NCI-H146 treated with DMSO at 0.1 percent for 48 hours (cell line): ENCODE measurements around the gene RGL1.

Experiments used
- DNase-seq: peaks from one replicate; lab custom pipeline; 2025; ENCODE audit not compliant: unreplicated experiment; lab: John Stamatoyannopoulos, UW

The RGL1 gene

GRCh38 chr1:183885142-183885735 lies 80.3 kb downstream of the RGL1 start:
- DNase-seq = no peak

GRCh38 chr1:183886083-183886828 lies 81.3 kb downstream of the RGL1 start:
- DNase-seq = no peak

GRCh38 chr1:183886853-183887252 lies 81.9 kb downstream of the RGL1 start:
- no peak for DNase-seq

DNA sequence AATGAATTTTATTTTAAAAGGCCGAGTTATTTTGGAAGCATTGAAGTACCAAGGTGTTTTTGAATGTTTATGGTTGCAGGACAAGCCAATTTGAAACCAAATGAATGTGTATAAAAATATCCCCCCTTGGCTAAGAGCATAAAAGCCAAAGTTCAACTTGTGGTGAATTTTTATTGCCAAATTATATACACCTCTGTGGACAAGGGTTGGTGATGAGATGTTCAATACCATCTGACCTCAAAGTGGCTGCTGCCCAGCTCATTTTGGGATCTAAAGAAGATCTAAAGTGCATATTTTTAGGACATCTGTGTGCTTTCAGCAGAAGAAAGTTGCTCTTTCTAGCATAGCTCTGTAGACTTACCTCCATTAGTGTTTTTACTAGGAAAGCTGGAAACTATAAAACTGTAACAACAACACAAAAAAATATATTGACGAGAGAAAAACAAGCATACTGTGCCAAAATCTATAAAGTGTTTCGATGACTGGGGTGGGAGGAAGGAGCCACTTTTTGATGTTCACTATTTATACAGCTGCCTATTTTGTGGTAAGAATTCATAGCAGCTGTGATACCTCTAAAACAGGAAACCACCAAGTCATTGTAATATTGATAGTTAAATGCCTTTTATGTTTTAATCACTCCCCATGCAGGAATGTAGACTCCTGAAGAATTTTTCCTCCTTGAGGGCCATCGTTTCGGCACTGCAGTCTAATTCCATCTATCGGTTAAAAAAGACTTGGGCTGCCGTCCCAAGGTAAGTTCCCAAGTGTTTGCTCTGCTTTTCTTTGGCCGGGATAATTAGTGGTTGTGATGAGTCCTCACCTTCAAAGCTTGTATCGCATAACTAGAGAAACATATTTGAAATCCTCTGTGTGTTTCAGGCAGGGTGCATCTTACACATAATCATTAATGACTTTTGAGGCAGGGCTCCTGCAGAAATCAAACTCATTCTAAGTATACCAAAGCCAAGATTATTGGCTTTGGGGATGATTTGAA lies 83.2 kb downstream of the RGL1 start:
- no peak for DNase-seq

DNA sequence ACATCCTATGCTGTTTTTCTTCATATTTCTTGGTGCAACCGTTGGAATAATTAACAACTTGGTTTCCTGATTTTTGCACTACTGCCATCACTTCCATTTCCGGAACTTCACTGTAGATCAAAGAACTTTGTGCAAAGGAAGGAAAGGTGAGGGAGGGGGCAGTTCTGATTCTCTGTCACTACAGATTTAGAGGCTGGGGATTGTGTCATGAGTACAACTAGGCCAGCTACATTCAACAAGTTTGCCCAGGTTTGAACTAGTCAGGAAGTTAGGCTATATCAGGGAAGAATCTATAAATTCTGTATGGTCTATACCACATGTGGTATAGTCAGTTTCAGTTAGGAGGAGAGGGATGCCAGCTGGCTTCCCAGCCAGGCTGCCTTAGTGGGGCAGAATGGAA lies 84.2 kb downstream of the RGL1 start:
- DNase-seq = no peak

DNA sequence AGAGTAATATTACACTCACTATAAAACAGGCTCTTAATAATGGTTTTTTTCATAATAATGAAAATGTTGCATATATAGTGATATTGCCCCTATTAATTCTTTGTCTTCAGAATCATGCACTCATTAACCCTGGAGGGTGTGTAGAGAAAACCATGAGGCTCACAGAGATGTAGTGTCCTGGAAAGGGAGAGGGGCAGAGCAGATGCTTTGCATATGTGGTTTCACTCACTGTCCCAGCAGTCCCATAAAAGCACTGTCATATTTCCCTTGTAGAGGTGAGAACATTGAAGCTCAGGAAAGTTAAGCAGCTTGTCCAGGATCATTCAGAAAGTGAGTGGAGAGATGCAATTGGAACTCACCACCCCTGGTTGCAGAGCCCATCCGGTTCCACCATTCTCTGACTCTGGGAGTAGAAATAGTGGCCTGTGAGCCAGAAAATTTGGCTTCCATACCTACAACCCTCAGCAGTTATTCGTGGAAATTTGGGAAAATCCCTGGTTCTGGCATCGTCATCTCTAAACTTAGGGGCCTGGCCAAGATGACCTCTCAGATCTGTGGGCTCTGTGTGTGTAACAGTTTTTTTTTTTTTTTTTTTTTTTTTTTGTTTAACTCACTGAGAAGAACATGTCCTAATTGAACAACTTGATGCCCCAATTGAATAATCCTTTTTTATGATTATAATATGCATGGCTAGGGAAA lies 86.4 kb downstream of the RGL1 start:
- no peak for DNase-seq

- no peak for DNase-seq
These were observed 87.5 kb downstream of the RGL1 start for GRCh38 chr1:183892351-183892793.

- DNase-seq = no peak
These were observed 88.8 kb downstream of the RGL1 start for GRCh38 chr1:183893561-183894289.

DNA sequence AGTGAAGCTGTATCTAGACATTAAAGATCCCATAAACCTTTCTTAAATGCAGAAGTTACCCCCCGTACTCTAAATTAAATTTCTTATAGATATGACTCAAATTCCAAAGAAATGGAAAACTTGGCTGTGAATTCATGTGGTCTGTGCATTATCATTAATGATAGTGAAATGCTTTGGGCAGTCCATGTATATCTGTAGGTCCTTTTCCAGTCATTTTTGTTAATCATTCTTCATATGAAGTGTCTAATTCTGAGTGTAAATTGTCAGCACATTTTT lies 89.3 kb downstream of the RGL1 start:
- DNase-seq = no peak

DNA sequence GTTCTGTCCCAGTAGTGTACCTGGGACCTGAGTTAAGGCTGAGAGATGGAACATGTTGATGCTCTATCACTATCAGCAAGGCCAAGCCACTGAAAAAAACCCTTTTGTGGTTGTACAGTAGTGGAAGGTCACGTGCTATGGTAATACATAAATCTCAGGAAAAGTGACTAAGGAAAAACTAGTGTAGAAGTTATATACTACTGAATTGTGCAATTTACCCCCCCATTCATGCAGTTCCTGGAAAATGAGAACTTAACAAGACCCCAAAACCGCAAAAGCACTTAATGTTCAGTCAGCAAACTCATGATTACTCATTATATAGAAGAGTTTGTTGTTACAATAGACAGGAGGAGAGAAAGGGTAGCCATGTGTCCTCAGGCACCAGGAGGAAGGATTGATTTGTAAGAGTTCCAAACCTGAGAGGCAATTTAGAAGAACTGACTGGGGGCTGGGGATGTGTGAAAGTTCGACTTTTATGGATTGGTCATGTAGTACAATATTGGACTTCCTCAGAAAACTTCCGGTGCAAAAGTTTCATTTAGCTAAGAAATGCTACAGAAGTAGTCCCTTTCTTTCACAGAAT lies 91.6 kb downstream of the RGL1 start:
- DNase-seq = no peak

DNA sequence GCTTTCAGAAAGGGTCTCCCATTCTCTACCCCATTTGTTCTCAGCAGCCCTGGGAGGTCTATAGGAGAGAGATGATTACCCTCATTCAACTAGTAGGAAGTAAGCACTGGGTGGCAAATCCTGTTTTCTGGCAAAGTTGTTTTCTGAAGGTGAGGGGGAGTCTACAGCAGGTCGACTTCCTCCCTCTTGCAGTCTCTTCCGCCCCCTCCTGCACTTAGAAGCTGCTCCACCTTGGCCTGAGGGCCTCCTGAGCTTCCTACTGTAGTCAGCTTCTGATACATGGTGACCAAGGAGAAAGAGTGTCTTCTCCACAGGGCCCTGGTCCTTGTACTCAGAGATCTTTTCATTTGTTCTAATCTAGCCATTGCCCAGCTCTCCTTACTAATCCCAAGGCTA lies 93.1 kb downstream of the RGL1 start:
- DNase-seq = no peak

DNA sequence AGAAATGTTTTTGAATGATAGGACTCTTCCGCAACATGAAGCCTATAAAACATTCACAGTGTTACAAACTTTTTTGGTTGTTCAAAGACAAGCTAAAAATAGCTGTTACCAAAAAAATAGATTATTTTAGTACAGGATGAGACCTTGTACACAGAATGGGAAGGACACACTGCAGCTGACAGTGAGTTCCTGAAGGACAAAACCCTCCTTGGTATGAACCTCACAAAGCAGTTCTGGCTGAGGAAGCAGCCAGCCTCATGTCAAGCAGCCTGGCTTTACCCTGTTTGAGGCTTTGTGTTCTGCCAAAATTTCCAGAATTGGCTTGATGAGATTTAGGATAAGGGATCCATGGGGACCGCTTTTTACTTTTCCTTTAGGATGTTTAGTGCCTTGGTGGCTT lies 93.7 kb downstream of the RGL1 start:
- DNase-seq = no peak

DNA sequence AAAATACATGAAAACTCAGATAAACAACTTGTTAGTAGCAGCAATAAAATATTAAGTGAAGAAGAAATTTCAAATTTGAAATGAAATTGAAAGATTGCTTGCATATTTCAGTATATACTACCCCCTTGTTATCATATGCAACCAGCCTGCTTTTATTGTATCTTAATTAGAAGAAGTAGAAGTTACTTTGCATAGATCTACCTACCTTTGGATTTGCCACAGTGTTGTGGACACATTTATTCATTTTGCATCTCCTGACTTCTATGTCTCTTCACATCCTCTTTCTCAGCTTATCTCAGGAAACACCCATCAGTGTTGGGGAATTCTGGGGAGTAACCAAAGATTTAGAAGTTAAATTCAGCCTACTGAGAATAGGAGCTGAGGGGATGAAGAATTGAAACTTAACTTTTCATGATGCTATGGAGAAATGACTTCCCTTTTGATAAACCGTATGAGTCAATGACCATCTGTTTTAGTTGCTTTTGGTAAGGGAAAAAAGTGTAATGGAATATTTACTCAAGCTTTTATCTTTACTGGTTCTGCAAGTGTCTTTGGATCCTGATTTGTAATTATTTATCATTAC lies 96.9 kb downstream of the RGL1 start:
- DNase-seq = no peak

DNA sequence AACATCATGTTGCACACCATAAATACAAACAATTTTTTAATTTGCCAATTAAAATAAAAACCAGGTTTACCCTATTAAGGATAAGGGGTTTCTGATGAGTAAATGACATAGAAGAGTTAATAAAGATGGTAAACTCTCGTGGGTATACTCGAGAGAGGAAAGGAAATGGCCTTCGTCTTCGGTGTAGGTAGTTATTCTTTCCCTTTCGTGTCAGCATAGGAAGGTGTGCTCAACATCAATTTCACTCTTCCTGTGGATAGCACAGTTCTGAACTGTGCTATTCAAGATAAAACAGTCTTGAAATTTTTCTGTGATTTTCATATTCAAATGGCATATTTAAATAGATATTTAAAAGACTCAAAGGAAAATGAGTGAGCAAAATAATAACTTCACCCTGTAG lies 98.2 kb downstream of the RGL1 start:
- DNase-seq = no peak

GRCh38 chr1:183905508-183906113 lies 100.7 kb downstream of the RGL1 start:
- no peak for DNase-seq

- no peak for DNase-seq
These were observed 102.2 kb downstream of the RGL1 start for GRCh38 chr1:183907070-183907469.

DNA sequence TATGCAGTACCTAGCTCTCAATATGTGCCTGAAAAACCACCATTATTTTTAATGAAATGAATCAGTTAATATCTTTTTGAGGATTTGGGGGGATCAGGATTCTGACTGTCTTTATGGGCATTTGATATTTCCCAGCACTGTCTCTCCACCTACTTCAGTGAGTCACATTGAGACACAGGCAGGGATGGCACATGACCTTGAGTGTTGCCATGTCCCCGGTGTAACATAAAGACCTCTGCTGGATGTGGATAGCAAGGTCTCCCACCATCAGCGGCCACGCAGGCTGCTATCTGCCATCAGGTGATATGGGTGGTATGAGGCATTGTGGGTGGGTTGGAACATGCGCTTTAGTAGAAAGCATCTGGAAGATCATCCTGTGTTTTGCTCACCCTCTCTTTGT lies 103.2 kb downstream of the RGL1 start:
- DNase-seq = no peak

DNA sequence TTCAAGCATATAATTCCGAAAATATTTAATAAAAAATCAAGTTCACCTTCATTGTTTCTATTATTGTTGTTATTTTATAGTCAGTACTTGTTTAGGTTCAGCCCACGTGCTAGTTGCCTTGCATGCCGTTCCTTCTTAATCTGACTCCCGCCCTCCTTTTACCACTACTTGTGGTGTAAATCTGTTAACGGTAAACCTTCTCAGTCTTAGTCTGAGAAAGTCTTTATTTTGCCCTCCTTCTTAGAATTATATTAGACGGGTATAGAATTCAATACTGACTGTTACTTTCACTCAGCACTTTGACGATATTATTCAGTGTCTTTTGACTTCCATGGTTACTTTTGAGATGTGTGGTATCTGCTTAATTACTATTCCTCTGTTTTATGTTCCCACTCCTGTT lies 104.8 kb downstream of the RGL1 start:
- DNase-seq = no peak

GRCh38 chr1:183910845-183911244 lies 105.9 kb downstream of the RGL1 start:
- DNase-seq = no peak

DNA sequence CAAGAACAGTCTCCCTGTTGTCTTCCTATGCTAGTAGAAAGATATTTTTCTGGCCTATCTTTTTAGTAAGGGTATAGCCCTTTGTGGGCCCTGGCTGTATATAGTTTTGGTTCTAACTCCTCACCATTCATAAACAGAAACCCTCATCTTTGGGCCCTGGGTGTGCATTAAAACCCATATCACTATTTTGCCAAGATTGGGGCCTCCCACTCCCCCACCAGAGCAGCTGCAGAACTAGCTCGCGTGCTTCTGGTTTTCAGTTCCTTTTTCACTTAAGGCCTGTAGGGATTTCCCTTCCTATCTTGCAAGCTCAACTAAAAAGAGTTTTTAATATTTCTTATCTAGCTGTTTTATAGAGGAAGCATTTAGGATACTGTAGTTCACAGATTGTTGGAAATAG lies 106.4 kb downstream of the RGL1 start:
- DNase-seq = no peak
